ENCODE measurements around the gene PSMD14. TPM values are rescaled to one million over a fixed set of nuclear protein-coding genes. Genes with fewer than 3 reads are reported as not detected.
A peak's percentile ranks its signal among the peaks of the same experiment; 100 is the strongest.
"Not testable (repeated sequence)": the region's sequence is repeated elsewhere in the genome, so short reads cannot be mapped to it uniquely, and the experiment has no call there.

Gene PSMD14
- total RNA-seq, 1 experiment from 2014 or later, result 86.1 TPM

GRCh38 chr2:161281615-161282310 is 26.5 kb upstream of the PSMD14 start:
- H3K4me2 ChIP-seq (ENCODE audit: low read depth, low read length, poor library complexity, severe bottlenecking); H3K9ac ChIP-seq (ENCODE audit: low read length); H3K36me3 ChIP-seq (ENCODE audit: insufficient read depth, low read length); H3K27me3 ChIP-seq (ENCODE audit: low read length); H4K20me1 ChIP-seq (ENCODE audit: insufficient read depth, low read depth, low read length); H3K27ac ChIP-seq (ENCODE audit: low read length); H3K79me2 ChIP-seq (ENCODE audit: low read length); H3K9me2 ChIP-seq (replicated peaks; ENCODE audit: insufficient read depth, low read length); DNase-seq; H3K4me3 ChIP-seq (ENCODE audit: low read length); H3K9me3 ChIP-seq (ENCODE audit: low read length); H3K4me1 ChIP-seq (ENCODE audit: low read length); H2AFZ ChIP-seq (ENCODE audit: low read length): not testable (repeated sequence)

GRCh38 chr2:161282311-161282644 is 25.9 kb upstream of the PSMD14 start:
- not testable (repeated sequence) for H3K36me3 ChIP-seq (ENCODE audit: insufficient read depth, low read length); H3K9ac ChIP-seq (ENCODE audit: low read length); H3K4me2 ChIP-seq (ENCODE audit: low read depth, low read length, poor library complexity, severe bottlenecking); H2AFZ ChIP-seq (ENCODE audit: low read length); H3K4me3 ChIP-seq (ENCODE audit: low read length); H3K4me1 ChIP-seq (ENCODE audit: low read length); H3K27ac ChIP-seq (ENCODE audit: low read length); DNase-seq; H3K79me2 ChIP-seq (ENCODE audit: low read length); H4K20me1 ChIP-seq (ENCODE audit: insufficient read depth, low read depth, low read length); H3K9me3 ChIP-seq (ENCODE audit: low read length); H3K9me2 ChIP-seq (replicated peaks; ENCODE audit: insufficient read depth, low read length); H3K27me3 ChIP-seq (ENCODE audit: low read length)

GRCh38 chr2:161283926-161284325 is 24.3 kb upstream of the PSMD14 start:
- Histone ChIP-seq H3K79me2 (ENCODE audit: low read length) (no peaks in the 10 kb centered on the region), H3K4me3 (ENCODE audit: low read length) (no peak overlapping the region), H3K4me2 (ENCODE audit: low read depth, low read length, poor library complexity, severe bottlenecking) (no peak overlapping the region), H3K9ac (ENCODE audit: low read length) (no peak overlapping the region), H3K27ac (ENCODE audit: low read length) (no peak overlapping the region), H4K20me1 (ENCODE audit: insufficient read depth, low read depth, low read length) (no peaks in the 10 kb centered on the region), H3K27me3 (ENCODE audit: low read length) (no peaks in the 10 kb centered on the region), H3K36me3 (ENCODE audit: insufficient read depth, low read length) (no peaks in the 10 kb centered on the region), H3K4me1 (ENCODE audit: low read length) (no peaks in the 10 kb centered on the region), H3K9me2 (replicated peaks; ENCODE audit: insufficient read depth, low read length) (no peaks in the 10 kb centered on the region), H3K9me3 (ENCODE audit: low read length) (no peaks in the 10 kb centered on the region), H2AFZ (ENCODE audit: low read length) (no peak overlapping the region)
- no peak for DNase-seq

GRCh38 chr2:161303535-161304050 is 4.6 kb upstream of the PSMD14 start:
- Histone ChIP-seq H3K9me2 (replicated peaks; ENCODE audit: insufficient read depth, low read length) (no peaks in the 10 kb centered on the region), H2AFZ (ENCODE audit: low read length) (no peak overlapping the region), H3K4me1 (ENCODE audit: low read length) (peaks cover 6% of the 10 kb centered on the region; the same call in 1 of the 2 replicates), H3K4me2 (ENCODE audit: low read depth, low read length, poor library complexity, severe bottlenecking) (no peak overlapping the region), H3K36me3 (ENCODE audit: insufficient read depth, low read length) (no peaks in the 10 kb centered on the region), H3K79me2 (ENCODE audit: low read length) (peaks cover 13% of the 10 kb centered on the region), H3K27me3 (ENCODE audit: low read length) (no peaks in the 10 kb centered on the region), H3K9me3 (ENCODE audit: low read length) (peaks cover 5% of the 10 kb centered on the region; the same call in 1 of the 2 replicates), H3K9ac (ENCODE audit: low read length) (no peak overlapping the region), H3K27ac (ENCODE audit: low read length) (no peak overlapping the region), H3K4me3 (ENCODE audit: low read length) (no peak overlapping the region), H4K20me1 (ENCODE audit: insufficient read depth, low read depth, low read length) (no peaks in the 10 kb centered on the region)
- DNase-seq, result no peak

- Histone ChIP-seq H2AFZ (ENCODE audit: low read length) (no peak overlapping the region), H3K9me3 (ENCODE audit: low read length) (peaks cover 5% of the 10 kb centered on the region; the same call in 1 of the 2 replicates), H3K79me2 (ENCODE audit: low read length) (peaks cover 46% of the 10 kb centered on the region), H3K27ac (ENCODE audit: low read length) (no peak overlapping the region), H3K9me2 (replicated peaks; ENCODE audit: insufficient read depth, low read length) (no peaks in the 10 kb centered on the region), H4K20me1 (ENCODE audit: insufficient read depth, low read depth, low read length) (no peaks in the 10 kb centered on the region; the same call in 1 of the 2 replicates), H3K27me3 (ENCODE audit: low read length) (no peaks in the 10 kb centered on the region), H3K4me1 (ENCODE audit: low read length) (peaks cover 19% of the 10 kb centered on the region), H3K4me3 (ENCODE audit: low read length) (peak overlapping the region; percentile 80), H3K9ac (ENCODE audit: low read length) (peak overlapping the region; percentile 85; the same call in 1 of the 2 replicates), H3K4me2 (ENCODE audit: low read depth, low read length, poor library complexity, severe bottlenecking) (peak overlapping the region; percentile 85), H3K36me3 (ENCODE audit: insufficient read depth, low read length) (0 out of 2 replicates have a peak, but pooled peaks cover 8% of the 10 kb centered on the region)
- DNase-seq, result no peak
These were observed 1.3 kb upstream of the PSMD14 start for GRCh38 chr2:161306919-161307318.

GRCh38 chr2:161307676-161308075 is 549 bp upstream of the PSMD14 start:
- peak overlapping the region; percentile 89 for H2AFZ ChIP-seq (ENCODE audit: low read length)
- H4K20me1 ChIP-seq (ENCODE audit: insufficient read depth, low read depth, low read length), result no peaks in the 10 kb centered on the region; the same call in 1 of the 2 replicates
- peak overlapping the region; percentile 85 for H3K9ac ChIP-seq (ENCODE audit: low read length)
- peaks cover 54% of the 10 kb centered on the region for H3K79me2 ChIP-seq (ENCODE audit: low read length)
- peak overlapping the region; percentile 85 for H3K4me2 ChIP-seq (ENCODE audit: low read depth, low read length, poor library complexity, severe bottlenecking)
- no peaks in the 10 kb centered on the region for H3K9me2 ChIP-seq (replicated peaks; ENCODE audit: insufficient read depth, low read length)
- H3K36me3 ChIP-seq (ENCODE audit: insufficient read depth, low read length), result peaks cover 10% of the 10 kb centered on the region
- H3K4me1 ChIP-seq (ENCODE audit: low read length), result peaks cover 19% of the 10 kb centered on the region
- H3K4me3 ChIP-seq (ENCODE audit: low read length), result peak overlapping the region; percentile 80
- peak overlapping the region; percentile 79 for H3K27ac ChIP-seq (ENCODE audit: low read length)
- H3K9me3 ChIP-seq (ENCODE audit: low read length), result peaks cover 5% of the 10 kb centered on the region; the same call in 1 of the 2 replicates
- H3K27me3 ChIP-seq (ENCODE audit: low read length), result no peaks in the 10 kb centered on the region
- DNase-seq, result no peak

GRCh38 chr2:161312996-161313395 is 4.8 kb downstream of the PSMD14 start:
- no peaks in the 10 kb centered on the region for H3K9me2 ChIP-seq (replicated peaks; ENCODE audit: insufficient read depth, low read length)
- no peak for DNase-seq
- H3K4me3 ChIP-seq (ENCODE audit: low read length), result no peak overlapping the region
- no peaks in the 10 kb centered on the region for H3K27me3 ChIP-seq (ENCODE audit: low read length)
- peaks cover 95% of the 10 kb centered on the region for H3K79me2 ChIP-seq (ENCODE audit: low read length)
- no peak overlapping the region for H3K9ac ChIP-seq (ENCODE audit: low read length)
- H2AFZ ChIP-seq (ENCODE audit: low read length), result no peak overlapping the region
- peaks cover 31% of the 10 kb centered on the region for H3K4me1 ChIP-seq (ENCODE audit: low read length)
- no peak overlapping the region for H3K27ac ChIP-seq (ENCODE audit: low read length)
- H4K20me1 ChIP-seq (ENCODE audit: insufficient read depth, low read depth, low read length), result no peaks in the 10 kb centered on the region; the same call in 1 of the 2 replicates
- no peak overlapping the region for H3K4me2 ChIP-seq (ENCODE audit: low read depth, low read length, poor library complexity, severe bottlenecking)
- no peaks in the 10 kb centered on the region for H3K9me3 ChIP-seq (ENCODE audit: low read length)
- peaks cover 35% of the 10 kb centered on the region for H3K36me3 ChIP-seq (ENCODE audit: insufficient read depth, low read length)

- Histone ChIP-seq H3K79me2 (ENCODE audit: low read length) (peaks cover 97% of the 10 kb centered on the region), H3K9ac (ENCODE audit: low read length) (no peak overlapping the region), H2AFZ (ENCODE audit: low read length) (no peak overlapping the region), H3K36me3 (ENCODE audit: insufficient read depth, low read length) (peaks cover 52% of the 10 kb centered on the region), H3K9me3 (ENCODE audit: low read length) (no peaks in the 10 kb centered on the region), H4K20me1 (ENCODE audit: insufficient read depth, low read depth, low read length) (no peaks in the 10 kb centered on the region), H3K27ac (ENCODE audit: low read length) (peak overlapping the region; percentile 49; the same call in 1 of the 2 replicates), H3K4me3 (ENCODE audit: low read length) (no peak overlapping the region), H3K27me3 (ENCODE audit: low read length) (no peaks in the 10 kb centered on the region), H3K4me1 (ENCODE audit: low read length) (peaks cover 22% of the 10 kb centered on the region), H3K4me2 (ENCODE audit: low read depth, low read length, poor library complexity, severe bottlenecking) (no peak overlapping the region), H3K9me2 (replicated peaks; ENCODE audit: insufficient read depth, low read length) (no peaks in the 10 kb centered on the region)
- no peak for DNase-seq
These were observed 7.2 kb downstream of the PSMD14 start for GRCh38 chr2:161315380-161315779.
